ENCODE measurements around the gene LINC00632.

GRCh38 chrX:140817943-140818342 lies 108.4 kb downstream of the LINC00632 start:
- TF ChIP-seq CTCF (IDR thresholded peaks at IDR 0.05; ENCODE audit: insufficient read depth, low read length, poor library complexity, severe bottlenecking) = peak; percentile 24
- no peak for TF ChIP-seq EZH2phosphoT487 (conservative IDR thresholded peaks at IDR 0.05; ENCODE audit: low read length)
